ENCODE results near the gene KCNA10.

KCNA10 gene

GRCh38 chr1:110498270-110498669 lies 20.7 kb downstream of the KCNA10 start:
- DNase-seq (ENCODE audit: low spot score) = no peak

GRCh38 chr1:110495926-110496600 lies 22.9 kb downstream of the KCNA10 start:
- peak; percentile 83 for DNase-seq (ENCODE audit: low spot score)

- no peak for DNase-seq (ENCODE audit: low spot score)
These were observed 24.2 kb downstream of the KCNA10 start for GRCh38 chr1:110494522-110495406.

GRCh38 chr1:110494036-110494435 lies 24.9 kb downstream of the KCNA10 start:
- DNase-seq (ENCODE audit: low spot score) = no peak

- no peak for DNase-seq (ENCODE audit: low spot score)
These were observed 25.8 kb downstream of the KCNA10 start for GRCh38 chr1:110493059-110493699.

- no peak for DNase-seq (ENCODE audit: low spot score)
These were observed 26.4 kb downstream of the KCNA10 start for GRCh38 chr1:110492573-110492972.

- no peak for DNase-seq (ENCODE audit: low spot score)
These were observed 28.1 kb downstream of the KCNA10 start for GRCh38 chr1:110490791-110491451.

GRCh38 chr1:110489973-110490542 lies 28.9 kb downstream of the KCNA10 start:
- no peak for DNase-seq (ENCODE audit: low spot score)

- DNase-seq (ENCODE audit: low spot score) = no peak
These were observed 29.6 kb downstream of the KCNA10 start for GRCh38 chr1:110489406-110489805.

GRCh38 chr1:110488867-110489266 lies 30.1 kb downstream of the KCNA10 start:
- DNase-seq (ENCODE audit: low spot score) = no peak

GRCh38 chr1:110488161-110488560 lies 30.8 kb downstream of the KCNA10 start:
- no peak for DNase-seq (ENCODE audit: low spot score)

- DNase-seq (ENCODE audit: low spot score) = no peak
These were observed 31.2 kb downstream of the KCNA10 start for GRCh38 chr1:110487726-110488125.

GRCh38 chr1:110485725-110486124 lies 33.2 kb downstream of the KCNA10 start:
- DNase-seq (ENCODE audit: low spot score) = no peak

- no peak for DNase-seq (ENCODE audit: low spot score)
These were observed 34.2 kb downstream of the KCNA10 start for GRCh38 chr1:110484801-110485200.

GRCh38 chr1:110483308-110483685 lies 35.7 kb downstream of the KCNA10 start:
- DNase-seq (ENCODE audit: low spot score) = no peak

- DNase-seq (ENCODE audit: low spot score) = peak; percentile 30
These were observed 36.2 kb downstream of the KCNA10 start for GRCh38 chr1:110482662-110483307.

GRCh38 chr1:110481968-110482623 lies 36.9 kb downstream of the KCNA10 start:
- DNase-seq (ENCODE audit: low spot score) = no peak

GRCh38 chr1:110480356-110481096 lies 38.4 kb downstream of the KCNA10 start:
- no peak for DNase-seq (ENCODE audit: low spot score)

- no peak for DNase-seq (ENCODE audit: low spot score)
These were observed 40.1 kb downstream of the KCNA10 start for GRCh38 chr1:110478886-110479285.

- no peak for DNase-seq (ENCODE audit: low spot score)
These were observed 40.9 kb downstream of the KCNA10 start for GRCh38 chr1:110477967-110478640.
